Ishikawa (cell line): ENCODE results near the gene HLA-B.

ENCODE experiments used
- CEBPB ChIP-seq: IDR thresholded peaks from 2 replicates; pipeline ENCODE4 v1.6.1; 2012
- CREB1 ChIP-seq: IDR thresholded peaks from 2 replicates; pipeline ENCODE4 v1.6.1; 2012; ENCODE audit warnings: low read depth
- EGR1 ChIP-seq: IDR thresholded peaks from 2 replicates; pipeline ENCODE4 v1.6.1; 2012
- EP300 ChIP-seq: IDR thresholded peaks from 2 replicates; pipeline ENCODE4 v1.6.1; 2012; ENCODE audit warnings: borderline replicate concordance
- FOXM1 ChIP-seq: IDR thresholded peaks from 2 replicates; pipeline ENCODE4 v1.6.1; 2012; ENCODE audit warnings: low read depth, borderline replicate concordance
- NFIC ChIP-seq: IDR thresholded peaks from 2 replicates; pipeline ENCODE4 v1.6.1; 2012
- RAD21 ChIP-seq: IDR thresholded peaks from 2 replicates; pipeline ENCODE4 v1.6.1; 2012; ENCODE audit warnings: low read depth
- TAF1 ChIP-seq: IDR thresholded peaks from 2 replicates; pipeline ENCODE4 v1.6.1; 2012; ENCODE audit warnings: low read depth, mild to moderate bottlenecking
- TCF12 ChIP-seq: IDR thresholded peaks from 2 replicates; pipeline ENCODE4 v1.6.1; 2012; ENCODE audit warnings: low read depth
- TEAD4 ChIP-seq: IDR thresholded peaks from 2 replicates; pipeline ENCODE4 v1.6.1; 2012
- YY1 ChIP-seq: IDR thresholded peaks from 2 replicates; pipeline ENCODE4 v1.6.1; 2012; ENCODE audit warnings: low read depth
- ZBTB7A ChIP-seq: IDR thresholded peaks from 2 replicates; pipeline ENCODE4 v1.6.1; 2012; ENCODE audit warnings: low read depth
- TF ChIP-seq, protein P1 (sequence below): IDR thresholded peaks from 2 replicates; pipeline ENCODE4 v1.6.1; 2012
- TF ChIP-seq, protein P2 (sequence below): IDR thresholded peaks from 2 replicates; pipeline ENCODE4 v1.6.1; 2012; ENCODE audit warnings: low read depth, mild to moderate bottlenecking
- TF ChIP-seq, protein P3 (sequence below): IDR thresholded peaks from 2 replicates; pipeline ENCODE4 v1.6.1; 2012

The HLA-B gene

DNA sequence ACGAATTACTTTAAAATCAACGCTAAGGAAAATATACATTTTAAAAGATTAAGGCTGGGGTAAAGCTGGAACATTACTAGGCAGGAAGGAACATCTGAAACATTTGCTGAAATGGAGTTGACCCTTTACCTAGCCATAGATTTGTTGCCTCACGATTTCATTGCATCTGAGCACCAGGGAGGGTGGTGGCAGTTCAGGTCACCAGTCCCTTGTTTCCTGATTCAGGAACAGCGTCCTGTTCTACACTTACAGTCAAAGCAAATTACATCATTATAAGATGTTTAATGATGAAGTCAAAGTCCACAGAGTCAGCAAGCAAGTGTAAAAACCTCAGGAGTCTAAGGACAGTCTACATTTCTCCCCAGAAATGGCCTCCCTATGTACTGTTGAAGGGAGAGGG lies 37.4 kb upstream of the HLA-B start:
- TF ChIP-seq RAD21 (no peak), CEBPB (no peak), ZBTB7A (no peak), YY1 (no peak), EP300 (no peak), TCF12 (no peak), FOXM1 (no peak), TEAD4 (no peak), CREB1 (no peak), NFIC (no peak), EGR1 (no peak), TAF1 (no peak)
- TF ChIP-seq, protein P1, sequence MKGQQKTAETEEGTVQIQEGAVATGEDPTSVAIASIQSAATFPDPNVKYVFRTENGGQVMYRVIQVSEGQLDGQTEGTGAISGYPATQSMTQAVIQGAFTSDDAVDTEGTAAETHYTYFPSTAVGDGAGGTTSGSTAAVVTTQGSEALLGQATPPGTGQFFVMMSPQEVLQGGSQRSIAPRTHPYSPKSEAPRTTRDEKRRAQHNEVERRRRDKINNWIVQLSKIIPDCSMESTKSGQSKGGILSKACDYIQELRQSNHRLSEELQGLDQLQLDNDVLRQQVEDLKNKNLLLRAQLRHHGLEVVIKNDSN = no peak
- TF ChIP-seq, protein P2, sequence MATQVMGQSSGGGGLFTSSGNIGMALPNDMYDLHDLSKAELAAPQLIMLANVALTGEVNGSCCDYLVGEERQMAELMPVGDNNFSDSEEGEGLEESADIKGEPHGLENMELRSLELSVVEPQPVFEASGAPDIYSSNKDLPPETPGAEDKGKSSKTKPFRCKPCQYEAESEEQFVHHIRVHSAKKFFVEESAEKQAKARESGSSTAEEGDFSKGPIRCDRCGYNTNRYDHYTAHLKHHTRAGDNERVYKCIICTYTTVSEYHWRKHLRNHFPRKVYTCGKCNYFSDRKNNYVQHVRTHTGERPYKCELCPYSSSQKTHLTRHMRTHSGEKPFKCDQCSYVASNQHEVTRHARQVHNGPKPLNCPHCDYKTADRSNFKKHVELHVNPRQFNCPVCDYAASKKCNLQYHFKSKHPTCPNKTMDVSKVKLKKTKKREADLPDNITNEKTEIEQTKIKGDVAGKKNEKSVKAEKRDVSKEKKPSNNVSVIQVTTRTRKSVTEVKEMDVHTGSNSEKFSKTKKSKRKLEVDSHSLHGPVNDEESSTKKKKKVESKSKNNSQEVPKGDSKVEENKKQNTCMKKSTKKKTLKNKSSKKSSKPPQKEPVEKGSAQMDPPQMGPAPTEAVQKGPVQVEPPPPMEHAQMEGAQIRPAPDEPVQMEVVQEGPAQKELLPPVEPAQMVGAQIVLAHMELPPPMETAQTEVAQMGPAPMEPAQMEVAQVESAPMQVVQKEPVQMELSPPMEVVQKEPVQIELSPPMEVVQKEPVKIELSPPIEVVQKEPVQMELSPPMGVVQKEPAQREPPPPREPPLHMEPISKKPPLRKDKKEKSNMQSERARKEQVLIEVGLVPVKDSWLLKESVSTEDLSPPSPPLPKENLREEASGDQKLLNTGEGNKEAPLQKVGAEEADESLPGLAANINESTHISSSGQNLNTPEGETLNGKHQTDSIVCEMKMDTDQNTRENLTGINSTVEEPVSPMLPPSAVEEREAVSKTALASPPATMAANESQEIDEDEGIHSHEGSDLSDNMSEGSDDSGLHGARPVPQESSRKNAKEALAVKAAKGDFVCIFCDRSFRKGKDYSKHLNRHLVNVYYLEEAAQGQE = no peak
- TF ChIP-seq, protein P3, sequence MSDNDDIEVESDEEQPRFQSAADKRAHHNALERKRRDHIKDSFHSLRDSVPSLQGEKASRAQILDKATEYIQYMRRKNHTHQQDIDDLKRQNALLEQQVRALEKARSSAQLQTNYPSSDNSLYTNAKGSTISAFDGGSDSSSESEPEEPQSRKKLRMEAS = no peak

DNA sequence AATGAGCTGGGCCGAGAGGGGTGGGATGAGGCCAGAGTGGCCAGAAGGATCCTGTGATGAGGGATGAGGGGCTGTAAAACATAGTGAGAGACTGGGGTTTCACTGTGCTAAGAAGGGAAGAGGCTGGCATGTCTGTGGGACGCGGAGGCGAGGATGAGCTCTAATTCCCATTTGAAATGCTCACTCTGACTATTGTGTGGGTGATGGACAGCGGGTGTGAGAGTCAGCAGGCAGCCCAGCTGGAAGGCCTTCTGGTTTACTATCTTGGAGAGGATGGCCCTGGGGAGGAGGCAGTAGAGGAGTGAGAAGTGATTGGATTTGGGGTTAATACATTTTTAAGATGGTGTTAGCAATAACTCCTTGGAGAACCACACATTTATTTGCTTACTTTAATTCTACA lies 37.0 kb upstream of the HLA-B start:
- TF ChIP-seq CREB1 (no peak), ZBTB7A (no peak), TCF12 (no peak), TEAD4 (no peak), CEBPB (no peak), RAD21 (no peak), NFIC (no peak), EP300 (no peak), FOXM1 (no peak), TAF1 (no peak), EGR1 (no peak), YY1 (no peak)
- TF ChIP-seq, protein P1 = no peak
- TF ChIP-seq, protein P2 = no peak
- TF ChIP-seq, protein P3 = no peak

DNA sequence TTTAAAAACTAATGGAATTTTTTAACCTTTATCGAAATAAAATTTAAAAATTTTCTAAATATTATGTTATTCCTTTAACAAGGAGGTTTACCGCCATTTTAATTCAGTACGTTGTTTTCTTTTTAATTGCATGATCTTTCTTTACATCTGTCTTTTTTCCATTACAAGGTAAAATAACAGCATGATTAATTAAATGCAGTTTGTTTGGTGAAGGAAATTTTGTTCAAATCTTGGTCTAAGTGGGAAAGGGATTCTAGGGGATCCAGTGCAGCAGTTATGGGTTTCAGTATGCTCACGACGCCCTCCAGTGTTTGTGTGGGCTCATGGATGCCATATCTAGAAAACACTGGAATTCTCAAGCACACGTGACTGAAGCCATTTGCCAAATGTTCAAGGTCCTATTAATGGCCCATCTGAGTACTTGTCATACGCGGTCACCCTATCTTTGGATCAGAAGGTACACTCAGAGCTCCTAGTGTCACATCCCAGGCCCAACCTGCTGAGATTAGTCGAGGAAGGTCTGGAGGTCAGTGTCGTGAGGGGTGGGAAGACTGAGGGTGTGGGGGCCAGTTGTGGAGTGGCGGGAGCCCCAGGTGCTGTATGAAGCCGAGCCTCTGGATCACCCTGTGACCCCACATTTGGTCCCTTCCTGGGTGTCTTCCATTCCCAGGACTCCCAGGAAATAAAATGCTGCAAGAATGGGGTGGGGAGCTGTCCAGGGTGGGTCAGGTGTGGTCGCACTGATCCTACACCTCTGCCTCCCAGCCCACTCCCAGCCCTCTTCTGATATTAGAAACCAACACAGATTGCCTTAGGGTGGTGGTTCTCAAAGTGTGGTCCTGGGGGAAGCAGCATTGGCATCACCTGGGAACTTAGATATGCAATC lies 32.2 kb upstream of the HLA-B start:
- TF ChIP-seq, protein P2 = peak; percentile 32; the same call in 1 of the 2 replicates

DNA sequence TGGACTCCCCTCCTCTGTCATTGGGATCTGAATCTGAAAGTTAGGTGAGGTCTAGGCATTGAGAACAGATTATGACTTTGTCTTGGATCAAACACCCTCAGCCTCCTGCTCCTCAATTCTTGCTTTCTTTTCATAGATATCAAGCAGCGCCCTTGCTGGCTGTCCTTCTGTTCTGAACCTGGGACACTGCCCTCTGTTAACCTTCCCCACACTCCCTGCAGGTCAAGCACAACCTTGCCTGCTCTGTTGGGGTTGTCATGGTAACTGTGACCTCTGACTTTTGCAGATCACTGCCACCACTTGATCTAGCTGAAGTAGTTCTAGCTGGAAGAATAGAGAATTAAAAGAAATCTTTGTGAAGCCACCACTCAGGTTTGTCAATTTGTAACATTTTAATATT lies 30.0 kb upstream of the HLA-B start:
- TF ChIP-seq CEBPB = no peak
- TF ChIP-seq EGR1 = no peak
- TF ChIP-seq, protein P1 = no peak
- TF ChIP-seq ZBTB7A = no peak
- TF ChIP-seq TCF12 = no peak
- no peak for TF ChIP-seq FOXM1
- TF ChIP-seq TEAD4 = no peak
- TF ChIP-seq EP300 = no peak
- no peak for TF ChIP-seq NFIC
- TF ChIP-seq TAF1 = no peak
- no peak for TF ChIP-seq CREB1
- no peak for TF ChIP-seq YY1
